ENCODE results near the gene DHX29. TPM values are rescaled to one million over a fixed set of nuclear protein-coding genes. Genes with fewer than 3 reads are reported as not detected.

DHX29 gene
- total RNA-seq, 1 donor from 2014 or later: 18.2 TPM

DNA sequence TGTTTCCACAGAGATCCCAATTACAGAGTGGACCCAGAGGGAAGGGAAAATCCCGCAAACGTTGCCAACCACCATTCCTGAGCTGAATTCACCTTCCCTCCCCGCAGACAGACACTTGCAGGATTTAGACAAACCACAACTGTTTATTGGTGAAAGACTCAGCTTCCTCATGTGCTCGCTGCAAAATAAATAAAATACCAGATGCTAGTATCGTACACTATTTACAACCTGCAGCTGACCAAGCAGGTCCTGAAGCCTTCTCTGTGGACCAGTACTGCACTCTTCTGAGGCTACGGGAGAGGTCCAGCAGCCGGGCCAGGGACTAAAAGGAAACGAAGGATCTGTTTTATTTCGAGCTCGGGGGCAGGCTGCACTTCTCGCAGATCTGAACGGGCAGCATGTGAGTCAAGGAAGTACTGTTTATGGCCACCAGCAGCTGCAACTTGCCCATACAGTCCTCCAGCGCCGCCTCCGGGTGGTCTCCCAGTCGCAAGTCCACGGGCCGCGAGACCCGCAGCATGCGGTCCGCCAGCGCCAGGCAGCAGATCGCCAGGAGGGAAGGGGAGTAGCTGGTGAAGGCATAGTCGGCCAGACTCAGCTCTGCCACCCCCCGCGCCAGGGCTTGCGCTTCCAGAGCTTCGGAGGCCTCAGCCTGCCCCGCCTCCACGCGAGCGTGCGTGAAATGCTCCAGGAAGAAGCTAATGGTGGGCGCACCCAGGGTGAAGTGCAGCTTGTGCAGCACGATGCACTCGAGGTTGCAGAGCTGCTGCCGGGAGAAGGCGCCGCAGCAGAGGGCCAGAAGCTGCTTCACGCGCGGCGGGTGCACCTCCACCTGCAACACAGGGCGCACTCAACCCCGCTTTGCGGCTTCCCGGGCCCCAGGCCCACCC is 76.2 kb downstream of the DHX29 start:
- ATAC-seq: no peak

DNA sequence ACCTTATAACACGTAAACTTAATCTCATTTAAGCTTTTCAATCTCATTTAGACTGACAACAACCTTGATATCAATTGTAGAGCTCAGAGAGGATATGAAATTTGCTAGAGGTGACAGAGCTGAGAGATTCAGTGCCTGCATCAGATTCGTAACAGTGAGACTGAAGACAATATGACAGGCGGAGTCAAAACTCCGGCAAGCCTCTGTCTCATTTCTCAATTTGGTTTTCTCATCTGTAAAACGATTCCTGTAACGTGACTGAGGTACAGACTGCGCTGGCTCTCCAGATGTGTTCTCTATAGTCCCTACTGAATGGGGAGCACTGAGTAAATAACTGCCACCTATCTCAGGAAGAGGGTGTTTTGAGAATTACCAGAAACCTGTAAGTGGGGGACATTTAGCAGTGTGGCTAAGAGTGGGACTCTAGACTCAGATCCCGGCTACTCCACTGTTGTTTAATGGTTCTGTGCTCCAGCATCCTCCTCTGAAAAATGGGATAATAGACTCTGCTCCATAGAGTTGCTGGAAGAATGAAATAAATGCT is 77.3 kb downstream of the DHX29 start:
- ATAC-seq: no peak

DNA sequence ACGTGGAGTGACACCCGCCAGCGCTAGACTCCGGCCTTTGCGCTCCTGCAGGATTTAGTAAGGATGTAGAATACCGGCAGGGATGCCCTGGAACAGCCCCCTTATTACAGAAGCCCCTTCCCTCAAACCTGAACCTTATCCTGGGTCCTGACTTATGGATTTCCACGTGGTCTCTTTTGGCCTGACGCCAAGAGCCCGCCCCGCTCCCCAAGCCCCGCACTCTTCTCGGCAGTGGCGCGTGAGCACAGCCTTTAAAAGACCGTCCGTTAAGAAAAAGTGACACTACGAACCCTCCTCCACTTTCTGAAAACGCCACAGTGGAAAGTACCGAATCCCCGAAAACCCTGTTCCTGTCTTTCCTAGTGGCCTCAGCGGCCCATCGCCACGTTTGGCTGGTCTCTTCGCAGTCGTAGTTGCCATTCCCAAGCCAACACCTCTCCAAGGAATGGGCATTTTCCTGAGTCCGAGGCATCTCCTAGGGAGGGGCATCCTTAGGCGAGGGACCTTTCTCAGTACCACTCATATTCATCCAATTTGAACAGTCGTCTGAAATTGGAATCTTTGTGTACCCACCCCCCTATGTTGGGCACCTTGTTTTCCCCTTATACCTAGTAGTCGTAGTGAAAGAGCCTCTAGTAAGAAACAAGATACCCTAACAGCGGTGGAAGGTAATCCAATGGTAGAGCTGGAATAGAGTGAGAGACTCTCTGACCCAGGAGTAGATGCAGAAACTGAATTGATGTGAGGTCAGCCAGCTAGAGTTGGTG is 79.6 kb downstream of the DHX29 start:
- no peak for ATAC-seq

GRCh38 chr5:55226934-55227663 is 80.4 kb downstream of the DHX29 start, which contains the start of gene MCIDAS:
TSS of gene MCIDAS (minus strand) at chr5:55227315. CDS start at chr5:55227138, 177 bp downstream.
- ATAC-seq: peak; percentile 50

DNA sequence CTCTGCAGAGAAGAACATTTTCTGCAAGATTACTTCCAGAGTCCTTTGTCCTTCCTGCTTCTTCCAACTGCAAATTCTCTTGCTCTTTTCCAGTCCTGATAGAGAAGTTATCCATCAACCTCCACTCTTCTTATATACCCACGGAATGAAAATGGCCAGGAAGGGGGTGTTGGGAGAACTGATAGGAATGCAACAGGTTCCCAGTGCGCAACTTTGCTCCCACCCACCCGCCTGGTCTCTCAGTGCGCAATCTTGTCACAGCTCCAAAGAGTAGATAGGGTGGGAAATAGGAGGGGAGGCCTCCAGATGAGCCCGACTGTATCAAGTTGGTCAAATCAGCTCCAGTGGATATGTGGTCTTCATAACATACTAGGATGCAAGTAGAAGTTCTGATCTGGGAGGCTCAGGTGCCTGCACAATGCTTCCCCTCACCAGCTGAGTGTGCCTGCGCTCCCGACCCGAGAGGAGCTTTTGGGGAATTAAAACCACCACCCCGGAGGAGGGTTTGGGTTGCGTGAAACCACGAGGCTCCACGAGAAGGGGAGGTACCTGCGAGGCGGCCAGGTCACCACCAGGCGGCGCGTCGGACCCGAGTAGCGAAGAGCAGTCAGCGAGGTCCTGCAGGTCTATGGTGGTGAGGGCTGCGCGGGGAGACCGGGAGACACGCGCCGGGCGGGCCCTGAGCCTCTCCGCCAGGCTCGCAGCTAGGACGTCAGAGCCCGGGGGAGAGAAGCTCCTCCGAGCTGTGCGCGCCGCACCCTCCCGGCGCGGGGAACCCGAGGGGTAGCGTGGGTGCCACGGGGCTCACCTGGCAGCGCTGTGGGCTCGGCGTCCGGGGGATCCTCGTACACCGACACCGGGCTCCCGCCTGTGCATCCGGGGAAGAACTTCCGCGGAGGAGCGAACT is 81.2 kb downstream of the DHX29 start:
- peak; percentile 67 for ATAC-seq

DNA sequence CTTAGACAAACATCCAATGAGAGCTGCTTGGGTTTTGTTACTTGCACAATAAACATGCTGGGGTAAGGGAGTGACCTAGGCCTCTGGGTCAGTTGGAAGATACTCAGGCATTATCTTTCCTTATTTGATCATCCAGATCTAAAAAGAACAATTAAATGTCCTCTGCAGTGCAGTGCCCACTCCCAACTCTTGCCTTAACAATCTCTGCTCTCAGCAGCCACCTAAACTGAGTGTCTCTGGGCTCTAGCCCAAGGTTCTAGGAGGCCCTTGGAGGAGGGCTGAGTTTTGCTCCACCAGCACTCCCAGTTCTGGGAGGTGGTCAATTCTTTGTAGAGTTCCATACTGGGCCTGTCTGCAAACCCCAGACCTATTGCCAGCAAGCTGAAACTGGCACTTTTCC is 82.1 kb downstream of the DHX29 start:
- ATAC-seq: no peak

GRCh38 chr5:55223812-55224240 is 83.7 kb downstream of the DHX29 start:
- ATAC-seq: no peak

GRCh38 chr5:55222985-55223811 is 84.3 kb downstream of the DHX29 start:
- no peak for ATAC-seq

- no peak for ATAC-seq
Measured at GRCh38 chr5:55222092-55222984, 85.2 kb downstream of the DHX29 start.

DNA sequence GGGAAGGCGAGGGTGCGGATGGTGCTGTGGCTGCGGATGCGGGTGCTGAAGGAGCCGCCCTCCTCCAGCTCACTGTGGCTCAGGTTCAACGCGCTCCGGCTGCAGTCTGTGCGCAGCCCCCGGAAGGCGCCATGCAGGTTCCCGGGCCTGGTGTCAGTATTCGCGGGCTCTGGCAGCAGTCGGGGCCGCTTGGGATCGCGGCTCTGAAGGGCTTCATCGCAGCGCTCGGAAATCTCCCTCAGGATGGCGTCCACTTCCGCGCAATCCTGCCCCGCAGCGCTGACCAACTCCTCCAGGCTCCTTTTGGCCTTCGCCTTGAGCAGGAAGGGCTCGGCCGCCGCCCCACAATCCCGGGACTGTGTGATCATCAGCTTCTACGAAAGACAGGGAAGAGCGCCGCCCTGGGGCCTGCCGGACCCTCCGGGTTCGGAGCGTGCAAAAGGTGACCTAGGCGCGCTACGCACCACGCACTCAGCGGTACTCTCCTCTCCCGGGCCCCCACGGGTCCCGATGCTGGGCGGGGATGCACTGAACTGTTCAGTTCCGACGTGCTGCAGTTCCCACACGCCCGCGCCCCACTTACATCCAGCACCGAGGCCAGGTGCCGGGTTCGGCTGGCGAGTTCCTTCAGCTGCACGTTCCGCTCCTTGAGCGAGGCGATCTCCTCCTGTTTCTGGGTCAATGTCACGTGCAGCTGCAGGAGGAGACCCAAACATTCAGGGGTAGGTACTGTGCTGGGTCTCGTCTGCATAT is 86.9 kb downstream of the DHX29 start:
- ATAC-seq: peak; percentile 7

GRCh38 chr5:55219770-55220169 is 87.7 kb downstream of the DHX29 start:
- ATAC-seq: no peak

- peak; percentile 71 for ATAC-seq
Measured at GRCh38 chr5:55218967-55219366, 88.5 kb downstream of the DHX29 start.

DNA sequence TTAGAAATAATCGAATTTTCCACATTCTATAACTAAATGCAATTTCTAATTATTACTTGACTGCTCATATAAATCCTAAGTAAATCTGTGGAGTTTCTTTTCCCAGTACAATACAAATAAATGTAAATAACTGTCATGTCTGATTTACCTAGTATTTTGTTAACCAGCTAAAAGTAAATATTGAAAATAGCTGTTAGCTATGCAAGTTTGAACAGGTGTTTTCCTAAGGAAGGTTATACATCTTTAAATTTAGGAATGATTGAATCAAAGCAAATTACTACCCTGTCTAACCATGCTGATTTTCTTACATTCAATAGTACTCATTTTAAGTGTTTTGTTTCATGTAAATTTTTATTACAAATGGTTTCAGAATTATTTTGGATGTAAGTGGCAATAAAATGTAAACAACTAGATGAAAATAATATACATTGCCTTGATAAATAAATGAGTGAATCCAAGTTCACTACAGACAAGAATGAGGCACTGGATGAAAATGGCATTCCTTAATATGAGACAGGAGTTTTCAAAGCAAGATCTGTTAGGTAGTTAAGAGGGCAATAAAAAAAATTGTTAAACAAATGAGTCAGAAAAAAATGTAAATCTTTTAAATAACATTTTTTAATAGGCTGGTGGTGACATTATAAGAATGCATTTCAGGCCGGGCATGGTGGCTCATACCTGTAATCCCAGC is 96.2 kb downstream of the DHX29 start:
- no peak for ATAC-seq

Other genes with a start within 250 kb of the DHX29 start
- 0.36 TPM for gene GZMA, start 205.0 kb downstream of the DHX29 start, total RNA-seq
- 6.3 TPM for gene GPX8, start 147.5 kb downstream of the DHX29 start, total RNA-seq
- not detected for gene CDC20B, start 134.5 kb downstream of the DHX29 start, total RNA-seq
- 0.20 TPM for gene MCIDAS, start 80.4 kb downstream of the DHX29 start, total RNA-seq
- gene CCNO, start 74.1 kb downstream of the DHX29 start, total RNA-seq: 2.2 TPM
- 42.2 TPM for gene MTREX, start 295 bp upstream of the DHX29 start, total RNA-seq
- gene PLPP1, start 227.3 kb upstream of the DHX29 start, total RNA-seq: 16.2 TPM